HepG2 (cell line): ENCODE data around the gene CLDN3. TPM values are rescaled to one million over a fixed set of nuclear protein-coding genes. Genes with fewer than 3 reads are reported as not detected.

Experiments
- ATF4 ChIP-seq, 2 experiments: fragments of 450-650 bp in 1 of 2; sonication (generic) in 1 of 2; formaldehyde crosslinking; IDR thresholded peaks; 2 replicates each; pipeline versions ENCODE4 v1.5.0 to v1.8.0; 2020 to 2022; ENCODE audit warnings: mild to moderate bottlenecking in 1 of 2, missing genetic modification reagents in 1 of 2
- PHF5A ChIP-seq: IDR thresholded peaks from one replicate; pipeline ENCODE4 v1.6.1; 2018; ENCODE audit warnings: low read depth, missing genetic modification reagents; ENCODE audit not compliant: unreplicated experiment
- POLR2G ChIP-seq: fragments of 200-400 bp; formaldehyde crosslinking; IDR thresholded peaks from 2 replicates; pipeline ENCODE4 v1.6.1; 2018; ENCODE audit warnings: mild to moderate bottlenecking, low read depth, low read length, moderate library complexity
- PRDM15 ChIP-seq: sonication (generic); formaldehyde crosslinking; IDR thresholded peaks from 2 replicates; pipeline ENCODE4 v1.4.0; 2020; ENCODE audit warnings: missing genetic modification reagents
- REPIN1 ChIP-seq: sonication (generic); formaldehyde crosslinking; IDR thresholded peaks from 2 replicates; pipeline ENCODE4 v1.8.0; 2022; ENCODE audit warnings: missing genetic modification reagents, low read depth, mild to moderate bottlenecking, borderline replicate concordance
- REST ChIP-seq, 2 experiments: IDR thresholded peaks; 2 replicates each; pipeline ENCODE4 v1.6.1; 2011 to 2012; ENCODE audit warnings: low read length in 2 of 2, borderline replicate concordance in 1 of 2, low read depth in 1 of 2, mild to moderate bottlenecking in 1 of 2, moderate library complexity in 1 of 2
- TFAP4 ChIP-seq: sonication (generic); IDR thresholded peaks from 2 replicates; pipeline ENCODE4 v1.6.1; 2016; ENCODE audit warnings: low read depth, borderline replicate concordance
- THAP9 ChIP-seq: sonication (generic); formaldehyde crosslinking; IDR thresholded peaks from 2 replicates; pipeline ENCODE4; 2020; ENCODE audit warnings: missing genetic modification reagents, mild to moderate bottlenecking, borderline replicate concordance
- ZFYVE20 ChIP-seq: sonication (generic); formaldehyde crosslinking; IDR thresholded peaks from 2 replicates; pipeline ENCODE4 v1.8.0; 2023; ENCODE audit warnings: low read depth, mild to moderate bottlenecking, moderate library complexity, missing genetic modification reagents, borderline replicate concordance
- ZNF879 ChIP-seq: sonication (generic); formaldehyde crosslinking; IDR thresholded peaks from 2 replicates; pipeline ENCODE4 v1.8.1; 2023; ENCODE audit warnings: missing genetic modification reagents
- ZSCAN29 ChIP-seq: sonication (generic); formaldehyde crosslinking; conservative IDR thresholded peaks from 2 replicates; pipeline ENCODE4 v1.4.0; 2020; ENCODE audit warnings: mild to moderate bottlenecking, missing genetic modification reagents
- ZUFSP ChIP-seq: sonication (generic); formaldehyde crosslinking; IDR thresholded peaks from 2 replicates; pipeline ENCODE4 v1.9.0; 2021; ENCODE audit warnings: missing genetic modification reagents, mild to moderate bottlenecking, borderline replicate concordance
- polyA plus RNA-seq, 8 experiments: library from polyadenylated mRNA; depleted of rRNA in 3 of 8; stranded (reverse) in 7 of 8; unstranded in 1 of 8; fragments of >200 nt; fragmentation: Illumina TruSeq in 4 of 8; extraction: Trizol in 4 of 8; gene quantifications; 2 replicates each; pipeline versions ENCODE4 v1.2.1 to v1.2.3, GENCODE V29; 2011 to 2016; ENCODE audit warnings: low read depth in 4 of 8, missing spikeins in 1 of 8, mixed read lengths in 1 of 8; ENCODE audit not compliant: insufficient read depth in 1 of 8
- total RNA-seq, 5 experiments: library from RNA; depleted of rRNA; stranded (reverse); fragments of >200 nt; fragmentation: Illumina TruSeq; extraction: Trizol; gene quantifications; 2 replicates each; pipeline ENCODE4 v1.2.3, GENCODE V29; 2016; ENCODE audit warnings: low read depth in 1 of 5

CLDN3 gene
- total and polyA plus RNA-seq, 2 of the 13 experiments (the other 11 are each of a cell fraction or from before 2014, with no cell fraction given): 0.31 to 0.51 TPM

GRCh38 chr7:73738612-73739386, 31.3 kb downstream of the CLDN3 start, which contains the start of gene ABHD11 (continued):
- TF ChIP-seq REST (IDR thresholded peaks at IDR 0.05; ENCODE audit: borderline replicate concordance in 1 of 2, low read depth in 1 of 2, low read length in 2 of 2) (no peak), PHF5A (CRISPR knock-in tag) (peak; percentile 27), THAP9 (CRISPR knock-in tag) (peak; percentile 63; the same call in 1 of the 2 replicates), POLR2G (peak; percentile 86), ZUFSP (CRISPR knock-in tag) (no peak), REPIN1 (CRISPR knock-in tag) (peak; percentile 90), ZNF879 (CRISPR knock-in tag) (no peak; the same call in 1 of the 2 replicates), ATF4 (CRISPR knock-in tag; IDR thresholded peaks at IDR 0.05) (peak in 1 of 2 experiments; percentile 83; a peak in 2 of 4 replicates), ZFYVE20 (CRISPR knock-in tag) (0 out of 2 replicates have a peak, but pooled peaks have one; percentile 50), TFAP4 (no peak), PRDM15 (no peak), ZSCAN29 (CRISPR knock-in tag) (0 out of 2 replicates have a peak, but pooled peaks have one; percentile 51)
